H9 (cell line): Measurements from ENCODE around the gene OR51E1. TPM values are rescaled to one million over a fixed set of nuclear protein-coding genes. Genes with fewer than 3 reads are reported as not detected.

Source experiments
- DNase-seq: peaks from one replicate; pipeline ENCODE4 v3.0.0-alpha.2; 2017
- H2AFZ ChIP-seq: one replicate; pipeline ENCODE4 v1.6.1; 2013; ENCODE audit warnings: mild to moderate bottlenecking, low read length, control low read depth, moderate library complexity
- H2AK5ac ChIP-seq: 2 replicates; pipeline ENCODE4 v1.6.1; 2013; ENCODE audit warnings: low read length, control low read depth, mixed read lengths; ENCODE audit not compliant: insufficient read length
- H2BK120ac ChIP-seq: one replicate; pipeline ENCODE4 v1.6.1; 2013; ENCODE audit warnings: low read depth, mild to moderate bottlenecking, low read length, control low read depth, inconsistent platforms; ENCODE audit not compliant: poor library complexity, severe bottlenecking
- H2BK12ac ChIP-seq: 2 replicates; pipeline ENCODE4 v1.6.1; 2013; ENCODE audit warnings: low read length, control low read depth, mixed read lengths, low read depth; ENCODE audit not compliant: insufficient read length
- H2BK15ac ChIP-seq: 2 replicates; pipeline ENCODE4 v1.6.1; 2013; ENCODE audit warnings: low read depth, low read length, control low read depth
- H2BK20ac ChIP-seq: one replicate; pipeline ENCODE4 v1.6.1; 2013; ENCODE audit warnings: low read depth, mild to moderate bottlenecking, low read length, control low read depth, inconsistent platforms; ENCODE audit not compliant: poor library complexity, severe bottlenecking
- H2BK5ac ChIP-seq: 2 replicates; pipeline ENCODE4 v1.6.1; 2013; ENCODE audit warnings: low read length, control low read depth, mixed read lengths; ENCODE audit not compliant: insufficient read length
- H3K14ac ChIP-seq: 2 replicates; pipeline ENCODE4 v1.6.1; 2013; ENCODE audit warnings: low read length, control low read depth; ENCODE audit not compliant: insufficient read depth
- H3K18ac ChIP-seq: 2 replicates; pipeline ENCODE4 v1.6.1; 2013; ENCODE audit warnings: low read depth, mild to moderate bottlenecking, mixed read lengths, low read length, control low read depth; ENCODE audit not compliant: insufficient read length
- H3K23ac ChIP-seq: 2 replicates; pipeline ENCODE4 v1.6.1; 2013; ENCODE audit warnings: low read length, control low read depth, mixed read lengths, low read depth; ENCODE audit not compliant: insufficient read length
- H3K23me2 ChIP-seq: 2 replicates; pipeline ENCODE4 v1.6.1; 2013; ENCODE audit warnings: low read depth, mild to moderate bottlenecking, mixed read lengths, low read length, control low read depth; ENCODE audit not compliant: insufficient read length, poor library complexity, severe bottlenecking
- H3K27ac ChIP-seq: 2 replicates; pipeline ENCODE4 v1.5.1; 2013; ENCODE audit warnings: low read length, control low read depth, mixed read lengths, low read depth; ENCODE audit not compliant: insufficient read length
- H3K27me3 ChIP-seq: 2 replicates; pipeline ENCODE4 v1.6.1; 2013; ENCODE audit warnings: low read length, control low read depth, inconsistent platforms; ENCODE audit not compliant: insufficient read depth
- H3K4ac ChIP-seq: 2 replicates; pipeline ENCODE4 v1.6.1; 2013; ENCODE audit warnings: low read depth, mild to moderate bottlenecking, control low read depth, inconsistent platforms, low read length, moderate library complexity
- H3K4me1 ChIP-seq: 2 replicates; pipeline ENCODE4 v1.6.1; 2013; ENCODE audit warnings: low read length, control low read depth, inconsistent platforms; ENCODE audit not compliant: insufficient read depth
- H3K4me2 ChIP-seq: 2 replicates; pipeline ENCODE4 v1.6.1; 2013; ENCODE audit warnings: low read length, control low read depth, mixed read lengths; ENCODE audit not compliant: insufficient read length, insufficient read depth
- H3K56ac ChIP-seq: 2 replicates; pipeline ENCODE4 v1.6.1; 2013; ENCODE audit warnings: low read depth, mild to moderate bottlenecking, mixed read lengths, low read length, control low read depth; ENCODE audit not compliant: insufficient read length
- H3K79me1 ChIP-seq: 2 replicates; pipeline ENCODE4 v1.6.1; 2013; ENCODE audit warnings: low read depth, mild to moderate bottlenecking, moderate library complexity, low read length, control low read depth, inconsistent platforms; ENCODE audit not compliant: insufficient read depth, poor library complexity, severe bottlenecking
- H3K79me2 ChIP-seq: 2 replicates; pipeline ENCODE4 v1.6.1; 2013; ENCODE audit warnings: low read length, control low read depth, inconsistent platforms; ENCODE audit not compliant: insufficient read depth
- H3K9ac ChIP-seq: 2 replicates; pipeline ENCODE4 v1.6.1; 2013; ENCODE audit warnings: low read length, control low read depth, mixed read lengths; ENCODE audit not compliant: insufficient read length; ENCODE audit errors: extremely low read depth
- H3K9me3 ChIP-seq: one replicate; pipeline ENCODE4 v1.6.1; 2013; ENCODE audit warnings: low read depth, low read length, inconsistent platforms; ENCODE audit not compliant: control insufficient read depth
- H3T11ph ChIP-seq: one replicate; pipeline ENCODE4 v1.6.1; 2013; ENCODE audit warnings: mild to moderate bottlenecking, low read length, control low read depth, inconsistent platforms
- H4K20me1 ChIP-seq: one replicate; pipeline ENCODE4 v1.6.1; 2013; ENCODE audit not compliant: control insufficient read depth, insufficient read length, insufficient read depth
- H4K5ac ChIP-seq: 2 replicates; pipeline ENCODE4 v1.6.1; 2013; ENCODE audit warnings: low read depth, mild to moderate bottlenecking, mixed read lengths, low read length, control low read depth; ENCODE audit not compliant: insufficient read length
- H4K8ac ChIP-seq: replicated peaks from 2 replicates; pipeline ENCODE4 v1.6.1; 2013; ENCODE audit warnings: low read length, control low read depth, mixed read lengths, low read depth; ENCODE audit not compliant: insufficient read length
- H4K91ac ChIP-seq: 2 replicates; pipeline ENCODE4 v1.6.1; 2013; ENCODE audit warnings: low read depth, mild to moderate bottlenecking, moderate library complexity, mixed read lengths, low read length, control low read depth; ENCODE audit not compliant: insufficient read length
- H3K27ac Mint-ChIP-seq, 3 experiments: 2 replicates in 2 of 3; 3 replicates in 1 of 3; pipeline ENCODE4 v1.8.0; 2020 to 2021; ENCODE audit warnings: mixed read lengths in 3 of 3, mild to moderate bottlenecking in 1 of 3, moderate library complexity in 1 of 3
- H3K27me3 Mint-ChIP-seq: 2 replicates; pipeline ENCODE4 v1.8.0; 2021; ENCODE audit warnings: low read depth, mild to moderate bottlenecking, moderate library complexity, mixed read lengths
- H3K36me3 Mint-ChIP-seq, 3 experiments: 2 replicates in 2 of 3; 3 replicates in 1 of 3; pipeline ENCODE4 v1.8.0; 2020 to 2021; ENCODE audit warnings: low read depth in 3 of 3, mixed read lengths in 3 of 3; ENCODE audit not compliant: insufficient read depth in 1 of 3
- H3K4me1 Mint-ChIP-seq, 2 experiments: 2 replicates each; pipeline ENCODE4 v1.8.0; 2020; ENCODE audit warnings: mixed read lengths in 2 of 2
- H3K4me3 Mint-ChIP-seq, 2 experiments: 2 replicates in 1 of 2; 3 replicates in 1 of 2; pipeline ENCODE4 v1.8.0; 2020 to 2021; ENCODE audit warnings: mild to moderate bottlenecking in 2 of 2, mixed read lengths in 2 of 2, moderate library complexity in 1 of 2
- H3K9me3 Mint-ChIP-seq, 2 experiments: 2 replicates in 1 of 2; 3 replicates in 1 of 2; pipeline ENCODE4 v1.8.0; 2020; ENCODE audit warnings: mild to moderate bottlenecking in 2 of 2, mixed read lengths in 2 of 2, moderate library complexity in 1 of 2
- WGBS: extraction: QIAGEN DNeasy Blood & Tissue Kit; methylation state at CpG from one replicate; pipeline ENCODE4 v1.1.7; 2013; ENCODE audit warnings: missing lambda C conversion rate, low lambda C conversion rate, mixed read lengths; ENCODE audit not compliant: insufficient read length; ENCODE audit errors: extremely low coverage; 5-methylcytosine and 5-hydroxymethylcytosine counted together
- total RNA-seq: library from RNA; stranded (reverse); gene quantifications from 2 replicates; pipeline ENCODE4 v1.2.1, GENCODE V29; 2021
- TF ChIP-seq, protein P1 (sequence below): fragments of 200-600 bp; sonication (generic); conservative IDR thresholded peaks from 3 replicates; pipeline ENCODE4 v1.8.0; 2021; ENCODE audit warnings: antibody characterized with exemption, mild to moderate bottlenecking

Gene OR51E1
- total RNA-seq, 1 experiment from 2014 or later = not detected

DNA sequence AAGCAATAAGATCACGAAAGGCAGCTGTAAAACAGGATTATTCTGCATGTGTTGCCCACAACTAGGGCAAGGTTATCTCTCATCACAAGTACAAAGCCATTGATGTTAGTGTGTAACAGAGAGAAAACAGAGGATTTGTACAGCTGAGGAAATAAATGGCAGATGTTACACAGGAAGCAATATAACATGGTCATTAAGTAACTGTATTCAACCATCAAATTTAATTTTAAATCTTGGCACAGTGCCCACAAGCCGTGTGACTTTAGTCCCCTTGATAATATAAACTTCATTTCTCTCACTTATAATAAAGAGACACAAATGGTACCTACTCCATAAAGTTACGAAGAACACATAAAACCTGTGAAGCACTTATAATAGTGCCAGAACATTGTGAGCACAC lies 36.6 kb downstream of the OR51E1 start:
- Mint-ChIP-seq H3K4me1 (no peaks in the 10 kb centered on the region), H3K27ac (no peak overlapping the region), H3K36me3 (no peaks in the 10 kb centered on the region), H3K27me3 (no peaks in the 10 kb centered on the region), H3K9me3 (no peaks in the 10 kb centered on the region; a peak in 1 of 5 replicates), H3K4me3 (no peak overlapping the region)
- DNase-seq = no peak
- no peaks in the 10 kb centered on the region for H3K27me3 ChIP-seq
- no CpG with 5 or more reads among the region's 3 CpGs for WGBS
- H3K23ac ChIP-seq = no peak overlapping the region
- no peak overlapping the region for H2BK5ac ChIP-seq
- H3K14ac ChIP-seq = no peak overlapping the region
- H2AFZ ChIP-seq = no peak overlapping the region
- H3K79me1 ChIP-seq = no peaks in the 10 kb centered on the region
- H3K9ac ChIP-seq = no peak overlapping the region
- H3K79me2 ChIP-seq = no peaks in the 10 kb centered on the region
- no peak overlapping the region for H2AK5ac ChIP-seq
- no peak overlapping the region for H3K56ac ChIP-seq
- H4K5ac ChIP-seq = no peak overlapping the region
- no peaks in the 10 kb centered on the region for H3K4me1 ChIP-seq
- no peak overlapping the region for H3K18ac ChIP-seq
- no peak overlapping the region for H2BK15ac ChIP-seq
- no peak overlapping the region for H2BK120ac ChIP-seq
- no peak overlapping the region for H2BK20ac ChIP-seq
- no peak overlapping the region for H3K4me2 ChIP-seq
- no peak overlapping the region for H2BK12ac ChIP-seq
- H4K8ac ChIP-seq = no peak overlapping the region
- H4K91ac ChIP-seq = no peak overlapping the region
- H3K9me3 ChIP-seq = no peaks in the 10 kb centered on the region
- no peak overlapping the region for H3K27ac ChIP-seq
- H3T11ph ChIP-seq = no peak overlapping the region
- H3K4ac ChIP-seq = no peak overlapping the region
- TF ChIP-seq, protein P1, sequence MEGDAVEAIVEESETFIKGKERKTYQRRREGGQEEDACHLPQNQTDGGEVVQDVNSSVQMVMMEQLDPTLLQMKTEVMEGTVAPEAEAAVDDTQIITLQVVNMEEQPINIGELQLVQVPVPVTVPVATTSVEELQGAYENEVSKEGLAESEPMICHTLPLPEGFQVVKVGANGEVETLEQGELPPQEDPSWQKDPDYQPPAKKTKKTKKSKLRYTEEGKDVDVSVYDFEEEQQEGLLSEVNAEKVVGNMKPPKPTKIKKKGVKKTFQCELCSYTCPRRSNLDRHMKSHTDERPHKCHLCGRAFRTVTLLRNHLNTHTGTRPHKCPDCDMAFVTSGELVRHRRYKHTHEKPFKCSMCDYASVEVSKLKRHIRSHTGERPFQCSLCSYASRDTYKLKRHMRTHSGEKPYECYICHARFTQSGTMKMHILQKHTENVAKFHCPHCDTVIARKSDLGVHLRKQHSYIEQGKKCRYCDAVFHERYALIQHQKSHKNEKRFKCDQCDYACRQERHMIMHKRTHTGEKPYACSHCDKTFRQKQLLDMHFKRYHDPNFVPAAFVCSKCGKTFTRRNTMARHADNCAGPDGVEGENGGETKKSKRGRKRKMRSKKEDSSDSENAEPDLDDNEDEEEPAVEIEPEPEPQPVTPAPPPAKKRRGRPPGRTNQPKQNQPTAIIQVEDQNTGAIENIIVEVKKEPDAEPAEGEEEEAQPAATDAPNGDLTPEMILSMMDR = no peak
- H4K20me1 ChIP-seq = no peaks in the 10 kb centered on the region
- H3K23me2 ChIP-seq = no peaks in the 10 kb centered on the region
